HepG2 (cell line): ENCODE data around the gene TXNRD2. TPM values are rescaled to one million over a fixed set of nuclear protein-coding genes. Genes with fewer than 3 reads are reported as not detected.
A peak's percentile ranks its signal among the peaks of the same experiment; 100 is the strongest.

Source experiments
- ARID5B ChIP-seq: IDR thresholded peaks from 2 replicates; pipeline ENCODE4 v1.4.0; 2020; ENCODE audit warnings: mild to moderate bottlenecking, missing genetic modification reagents
- CREB1 ChIP-seq, 2 experiments: fragments of 450-650 bp in 1 of 2; IDR thresholded peaks; 2 replicates each; pipeline ENCODE4 v1.6.1; 2016 to 2017; ENCODE audit warnings: control low read depth in 1 of 2, mild to moderate bottlenecking in 1 of 2, missing compliant biosample characterization in 1 of 2, missing genetic modification characterization in 1 of 2
- PAWR ChIP-seq: sonication (generic); formaldehyde crosslinking; IDR thresholded peaks from 2 replicates; pipeline ENCODE4 v1.4.0; 2020; ENCODE audit warnings: missing genetic modification reagents, mild to moderate bottlenecking, borderline replicate concordance
- PREB ChIP-seq: sonication (generic); formaldehyde crosslinking; IDR thresholded peaks from 2 replicates; pipeline ENCODE4 v1.4.0; 2020; ENCODE audit warnings: missing genetic modification reagents
- RCOR2 ChIP-seq: IDR thresholded peaks from 2 replicates; pipeline ENCODE4 v1.6.1; 2016; ENCODE audit warnings: missing biosample characterization, missing genetic modification reagents
- SAFB2 ChIP-seq: sonication (generic); formaldehyde crosslinking; IDR thresholded peaks from 2 replicates; pipeline ENCODE4 v1.5.1; 2020; ENCODE audit warnings: missing genetic modification reagents, low read depth, mild to moderate bottlenecking, borderline replicate concordance
- ZNF318 ChIP-seq: sonication (generic); formaldehyde crosslinking; IDR thresholded peaks from 2 replicates; pipeline ENCODE4 v1.4.0; 2020; ENCODE audit warnings: mild to moderate bottlenecking, missing genetic modification reagents
- polyA plus RNA-seq, 8 experiments: library from polyadenylated mRNA; depleted of rRNA in 3 of 8; stranded (reverse) in 7 of 8; unstranded in 1 of 8; fragments of >200 nt; fragmentation: Illumina TruSeq in 4 of 8; extraction: Trizol in 4 of 8; gene quantifications; 2 replicates each; pipeline versions ENCODE4 v1.2.1 to v1.2.3, GENCODE V29; 2011 to 2016; ENCODE audit warnings: low read depth in 4 of 8, missing spikeins in 1 of 8, mixed read lengths in 1 of 8; ENCODE audit not compliant: insufficient read depth in 1 of 8
- total RNA-seq, 5 experiments: library from RNA; depleted of rRNA; stranded (reverse); fragments of >200 nt; fragmentation: Illumina TruSeq; extraction: Trizol; gene quantifications; 2 replicates each; pipeline ENCODE4 v1.2.3, GENCODE V29; 2016; ENCODE audit warnings: low read depth in 1 of 5
- TF ChIP-seq, protein P1 (sequence below): fragments of 450-650 bp; IDR thresholded peaks from 2 replicates; pipeline ENCODE4 v1.6.1; 2017
- TF ChIP-seq, protein P2 (sequence below): sonication (generic); formaldehyde crosslinking; IDR thresholded peaks from 2 replicates; pipeline ENCODE4 v1.5.1; 2020; ENCODE audit warnings: mild to moderate bottlenecking, missing genetic modification reagents, borderline replicate concordance

TXNRD2 gene
- total and polyA plus RNA-seq, 2 of the 13 experiments (the other 11 are each of a cell fraction or from before 2014, with no cell fraction given): 17.5 to 18.6 TPM

- TF ChIP-seq PAWR (CRISPR knock-in tag): 0 out of 2 replicates have a peak, but pooled peaks have one; percentile 3
- TF ChIP-seq, protein P1, sequence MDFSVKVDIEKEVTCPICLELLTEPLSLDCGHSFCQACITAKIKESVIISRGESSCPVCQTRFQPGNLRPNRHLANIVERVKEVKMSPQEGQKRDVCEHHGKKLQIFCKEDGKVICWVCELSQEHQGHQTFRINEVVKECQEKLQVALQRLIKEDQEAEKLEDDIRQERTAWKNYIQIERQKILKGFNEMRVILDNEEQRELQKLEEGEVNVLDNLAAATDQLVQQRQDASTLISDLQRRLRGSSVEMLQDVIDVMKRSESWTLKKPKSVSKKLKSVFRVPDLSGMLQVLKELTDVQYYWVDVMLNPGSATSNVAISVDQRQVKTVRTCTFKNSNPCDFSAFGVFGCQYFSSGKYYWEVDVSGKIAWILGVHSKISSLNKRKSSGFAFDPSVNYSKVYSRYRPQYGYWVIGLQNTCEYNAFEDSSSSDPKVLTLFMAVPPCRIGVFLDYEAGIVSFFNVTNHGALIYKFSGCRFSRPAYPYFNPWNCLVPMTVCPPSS: no peak
- peak; percentile 72 for TF ChIP-seq CREB1 (IDR thresholded peaks at IDR 0.05)
- no peak for TF ChIP-seq CREB1 (CRISPR knock-in tag; IDR thresholded peaks at IDR 0.05)
- no peak for TF ChIP-seq SAFB2
- TF ChIP-seq, protein P2, sequence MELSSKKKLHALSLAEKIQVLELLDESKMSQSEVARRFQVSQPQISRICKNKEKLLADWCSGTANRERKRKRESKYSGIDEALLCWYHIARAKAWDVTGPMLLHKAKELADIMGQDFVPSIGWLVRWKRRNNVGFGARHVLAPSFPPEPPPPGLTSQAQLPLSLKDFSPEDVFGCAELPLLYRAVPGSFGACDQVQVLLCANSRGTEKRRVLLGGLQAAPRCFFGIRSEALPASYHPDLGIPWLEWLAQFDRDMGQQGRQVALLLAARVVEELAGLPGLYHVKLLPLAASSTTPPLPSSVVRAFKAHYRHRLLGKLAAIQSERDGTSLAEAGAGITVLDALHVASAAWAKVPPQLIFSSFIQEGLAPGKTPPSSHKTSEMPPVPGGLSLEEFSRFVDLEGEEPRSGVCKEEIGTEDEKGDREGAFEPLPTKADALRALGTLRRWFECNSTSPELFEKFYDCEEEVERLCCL (CRISPR knock-in tag): no peak
- peak; percentile 82 for TF ChIP-seq ARID5B (CRISPR knock-in tag)
- 0 out of 2 replicates have a peak, but pooled peaks have one; percentile 38 for TF ChIP-seq RCOR2 (CRISPR knock-in tag)
- no peak for TF ChIP-seq ZNF318 (CRISPR knock-in tag)
- TF ChIP-seq PREB: no peak
Observed at GRCh38 chr22:19855504-19856409, 85.9 kb downstream of the TXNRD2 start (continued).
